B cell (primary cell): ENCODE measurements around the gene IPO13. TPM values are rescaled to one million over a fixed set of nuclear protein-coding genes. Genes with fewer than 3 reads are reported as not detected.

Source experiments
- ATAC-seq: fragments of 200-7000 bp; cut with Tn5 transposase; one replicate; pipeline ENCODE4 v1.10.0; 2021; ENCODE audit warnings: low read depth, mild to moderate bottlenecking, moderate number of reproducible peaks, moderate library complexity
- CTCF ChIA-PET: fragments of 350-600 bp; sonication (Branson Sonifier 250); formaldehyde crosslinking; loops from one replicate; lab custom pipeline; 2021; ENCODE audit warnings: antibody characterized with exemption, inconsistent platforms; lab: Charles Lee
- POLR2A ChIA-PET: fragments of 350-600 bp; sonication (Branson Sonifier 250); formaldehyde crosslinking; loops from one replicate; lab custom pipeline; 2021; ENCODE audit warnings: antibody characterized with exemption; lab: Charles Lee
- DNase-seq: peaks from one replicate; pipeline ENCODE4 v3.0.0; 2013
- H2AFZ ChIP-seq: 2 replicates; pipeline ENCODE4 v1.6.1; 2012; ENCODE audit warnings: mild to moderate bottlenecking, low read depth, low read length; ENCODE audit not compliant: insufficient read depth, poor library complexity, severe bottlenecking
- H3K27ac ChIP-seq, 2 donors: 1 replicate in 1 of 2; 2 replicates in 1 of 2; pipeline ENCODE4 v1.5.1; 2012 to 2013; ENCODE audit warnings: low read length in 2 of 2, mild to moderate bottlenecking in 2 of 2, moderate library complexity in 1 of 2
- H3K27me3 ChIP-seq, 4 experiments: fragments of 200-600 bp in 1 of 4; sonication (generic) in 1 of 4; replicated peaks in 1 of 4; 1 replicate in 2 of 4; 2 replicates in 2 of 4; pipeline versions ENCODE4 v1.6.1 to v1.7.0; 2013 to 2016; ENCODE audit warnings: low read length in 3 of 4, mild to moderate bottlenecking in 2 of 4, mixed read lengths in 1 of 4, moderate library complexity in 1 of 4; ENCODE audit not compliant: insufficient read depth in 4 of 4, control insufficient read depth in 3 of 4; ENCODE audit errors: control extremely low read depth in 1 of 4
- H3K36me3 ChIP-seq, 2 experiments: replicated peaks in 1 of 2; 1 replicate in 1 of 2; 2 replicates in 1 of 2; pipeline versions ENCODE4 v1.6.1 to v1.7.1; 2013; ENCODE audit warnings: low read length in 1 of 2; ENCODE audit not compliant: insufficient read depth in 2 of 2, control insufficient read depth in 1 of 2; ENCODE audit errors: control extremely low read depth in 1 of 2, extremely low read depth in 1 of 2
- H3K4me1 ChIP-seq, 2 donors: fragments of 200-600 bp in 1 of 2; sonication (generic) in 1 of 2; 1 replicate in 1 of 2; 2 replicates in 1 of 2; pipeline versions ENCODE4 v1.5.1 to v1.6.1; 2013 to 2017; ENCODE audit warnings: low read length in 2 of 2; ENCODE audit not compliant: control insufficient read depth in 2 of 2, insufficient read depth in 2 of 2
- H3K4me2 ChIP-seq: replicated peaks from 2 replicates; pipeline ENCODE3; 2012; ENCODE audit warnings: mild to moderate bottlenecking, low read depth, low read length; ENCODE audit not compliant: poor library complexity, severe bottlenecking
- H3K4me3 ChIP-seq, 5 experiments: fragments of 200-600 bp in 1 of 5; sonication (generic) in 1 of 5; 1 replicate in 3 of 5; 2 replicates in 2 of 5; pipeline versions ENCODE4 v1.5.1 to v1.7.0; 2011 to 2016; ENCODE audit warnings: low read length in 4 of 5, mild to moderate bottlenecking in 4 of 5, low read depth in 2 of 5, control low read depth in 1 of 5, moderate library complexity in 1 of 5; ENCODE audit not compliant: insufficient read depth in 1 of 5; ENCODE audit errors: control extremely low read depth in 1 of 5, extremely low read depth in 1 of 5
- H3K79me2 ChIP-seq: fragments of 200-600 bp; sonication (generic); one replicate; pipeline ENCODE4 v1.6.0; 2016; ENCODE audit warnings: low read length; ENCODE audit not compliant: control insufficient read depth, insufficient read depth
- H3K9ac ChIP-seq: fragments of 200-600 bp; sonication (generic); 2 replicates; pipeline ENCODE4 v1.6.1; 2017; ENCODE audit warnings: mild to moderate bottlenecking, low read length, moderate library complexity
- H3K9me3 ChIP-seq, 3 donors: one replicate each; pipeline versions ENCODE4 v1.6.1 to v1.7.1; 2013; ENCODE audit warnings: low read length in 2 of 3; ENCODE audit not compliant: control insufficient read depth in 2 of 3, insufficient read depth in 1 of 3; ENCODE audit errors: control extremely low read depth in 1 of 3
- H4K20me1 ChIP-seq: 2 replicates; pipeline ENCODE4 v1.6.0; 2012; ENCODE audit warnings: mild to moderate bottlenecking, low read length; ENCODE audit not compliant: insufficient read depth, control insufficient read depth, poor library complexity, severe bottlenecking
- H3K27ac Mint-ChIP-seq: one replicate; pipeline ENCODE4 v1.8.0; 2021; ENCODE audit warnings: mixed read lengths
- H3K27me3 Mint-ChIP-seq: one replicate; pipeline ENCODE4 v1.8.0; 2021; ENCODE audit warnings: mixed read lengths
- H3K4me1 Mint-ChIP-seq: one replicate; pipeline ENCODE4 v1.8.0; 2021; ENCODE audit warnings: mixed read lengths
- H3K4me3 Mint-ChIP-seq: one replicate; pipeline ENCODE4 v1.8.0; 2021; ENCODE audit warnings: mixed read lengths
- H3K9me3 Mint-ChIP-seq: one replicate; pipeline ENCODE4 v1.8.0; 2022; ENCODE audit warnings: mixed read lengths; ENCODE audit not compliant: insufficient read depth
- EZH2 ChIP-seq: IDR thresholded peaks from 2 replicates; pipeline ENCODE4 v1.6.1; 2012; ENCODE audit warnings: borderline replicate concordance, low read depth, mild to moderate bottlenecking, moderate library complexity, low read length; ENCODE audit not compliant: insufficient read depth, poor library complexity, severe bottlenecking
- WGBS: methylation state at CpG from one replicate; pipeline ENCODE4 v1.1.5; 2013; ENCODE audit warnings: missing lambda C conversion rate; ENCODE audit not compliant: insufficient coverage; 5-methylcytosine and 5-hydroxymethylcytosine counted together
- intact Hi-C: fragments of 100-400 bp; cut with micrococcal nuclease; formaldehyde crosslinking; loops from one replicate; pipeline ENCODE4 v1.10.0; 2022
- polyA plus RNA-seq: library from polyadenylated mRNA; depleted of rRNA; stranded (reverse); fragments of >200 nt; gene quantifications from 2 replicates; pipeline ENCODE4 v1.2.3, GENCODE V29; 2012
- total RNA-seq, 2 donors: library from RNA; stranded (reverse); fragments of 120-200 nt in 1 of 2; gene quantifications; 1 replicate in 1 of 2; 2 replicates in 1 of 2; pipeline versions ENCODE4 v1.2.3 to v1.2.4, GENCODE V29; 2013 to 2022
- TF ChIP-seq, protein P1 (sequence below): fragments of 200-600 bp; IDR thresholded peaks from one replicate; pipeline ENCODE4 v1.8.0; 2022; ENCODE audit warnings: antibody characterized with exemption, mild to moderate bottlenecking

The IPO13 gene
- total and polyA plus RNA-seq, 2 donors (not counting 1 experiment from before 2014, with no cell fraction given): 18.7 to 19.7 TPM

DNA sequence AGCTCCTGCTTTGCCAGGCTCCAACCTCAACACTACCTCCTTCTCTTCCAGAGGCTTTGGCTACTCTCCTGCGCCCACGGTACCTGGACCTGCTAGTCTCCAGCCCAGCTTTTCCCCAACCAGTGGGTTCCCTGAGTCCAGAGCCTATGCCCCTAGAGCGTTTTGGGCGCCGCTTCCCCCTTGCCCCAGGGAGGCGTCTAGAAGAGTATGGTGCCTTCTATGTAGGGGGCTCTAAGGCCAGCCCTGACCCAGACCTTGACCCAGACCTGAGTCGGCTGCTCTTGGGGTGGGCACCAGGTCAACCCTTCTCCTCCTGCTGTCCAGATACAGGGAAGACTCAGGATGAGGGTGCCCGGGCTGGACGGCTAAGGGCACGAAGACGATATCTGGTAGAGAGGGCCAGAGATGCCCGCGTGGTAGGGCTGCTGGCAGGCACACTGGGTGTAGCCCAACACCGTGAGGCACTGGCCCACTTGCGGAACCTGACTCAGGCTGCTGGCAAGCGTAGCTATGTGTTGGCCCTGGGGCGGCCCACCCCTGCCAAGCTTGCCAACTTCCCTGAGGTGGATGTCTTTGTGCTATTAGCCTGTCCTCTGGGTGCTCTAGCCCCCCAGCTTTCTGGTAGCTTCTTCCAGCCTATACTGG lies 24.7 kb downstream of the IPO13 start:
- ChIA-PET POLR2A (no interaction called here), CTCF (no interaction called here)
- Histone ChIP-seq H2AFZ (no peak overlapping the region), H3K27me3 (no peaks in the 10 kb centered on the region), H3K27ac (no peak overlapping the region), H3K4me3 (no peak overlapping the region), H3K4me1 (peaks cover 27 to 42% of the 10 kb centered on the region in 2 donors), H3K4me2 (peak overlapping the region; percentile 96), H4K20me1 (peaks cover 25% of the 10 kb centered on the region), H3K9ac (no peak overlapping the region), H3K36me3 (peaks cover 0 to 15% of the 10 kb centered on the region in 2 experiments), H3K79me2 (peaks cover 38% of the 10 kb centered on the region), H3K9me3 (no peaks in the 10 kb centered on the region)
- Mint-ChIP-seq H3K27me3 (no peaks in the 10 kb centered on the region), H3K27ac (no peak overlapping the region), H3K4me1 (peaks cover 49% of the 10 kb centered on the region), H3K4me3 (peak overlapping the region; percentile 95), H3K9me3 (no peaks in the 10 kb centered on the region)
- ATAC-seq (no peak), DNase-seq (no peak)
- intact Hi-C loops: loop anchor here (10.0 kb wide), 2 partner anchors 267 to 1517 kb away; partner anchors contain the start of genes PPCS, ST3GAL3 and ZMYND12
- TF ChIP-seq EZH2: no peak
- TF ChIP-seq, protein P1, sequence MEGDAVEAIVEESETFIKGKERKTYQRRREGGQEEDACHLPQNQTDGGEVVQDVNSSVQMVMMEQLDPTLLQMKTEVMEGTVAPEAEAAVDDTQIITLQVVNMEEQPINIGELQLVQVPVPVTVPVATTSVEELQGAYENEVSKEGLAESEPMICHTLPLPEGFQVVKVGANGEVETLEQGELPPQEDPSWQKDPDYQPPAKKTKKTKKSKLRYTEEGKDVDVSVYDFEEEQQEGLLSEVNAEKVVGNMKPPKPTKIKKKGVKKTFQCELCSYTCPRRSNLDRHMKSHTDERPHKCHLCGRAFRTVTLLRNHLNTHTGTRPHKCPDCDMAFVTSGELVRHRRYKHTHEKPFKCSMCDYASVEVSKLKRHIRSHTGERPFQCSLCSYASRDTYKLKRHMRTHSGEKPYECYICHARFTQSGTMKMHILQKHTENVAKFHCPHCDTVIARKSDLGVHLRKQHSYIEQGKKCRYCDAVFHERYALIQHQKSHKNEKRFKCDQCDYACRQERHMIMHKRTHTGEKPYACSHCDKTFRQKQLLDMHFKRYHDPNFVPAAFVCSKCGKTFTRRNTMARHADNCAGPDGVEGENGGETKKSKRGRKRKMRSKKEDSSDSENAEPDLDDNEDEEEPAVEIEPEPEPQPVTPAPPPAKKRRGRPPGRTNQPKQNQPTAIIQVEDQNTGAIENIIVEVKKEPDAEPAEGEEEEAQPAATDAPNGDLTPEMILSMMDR: no peak
- WGBS: 97% methylated on average over 16 of the region's 17 CpGs

DNA sequence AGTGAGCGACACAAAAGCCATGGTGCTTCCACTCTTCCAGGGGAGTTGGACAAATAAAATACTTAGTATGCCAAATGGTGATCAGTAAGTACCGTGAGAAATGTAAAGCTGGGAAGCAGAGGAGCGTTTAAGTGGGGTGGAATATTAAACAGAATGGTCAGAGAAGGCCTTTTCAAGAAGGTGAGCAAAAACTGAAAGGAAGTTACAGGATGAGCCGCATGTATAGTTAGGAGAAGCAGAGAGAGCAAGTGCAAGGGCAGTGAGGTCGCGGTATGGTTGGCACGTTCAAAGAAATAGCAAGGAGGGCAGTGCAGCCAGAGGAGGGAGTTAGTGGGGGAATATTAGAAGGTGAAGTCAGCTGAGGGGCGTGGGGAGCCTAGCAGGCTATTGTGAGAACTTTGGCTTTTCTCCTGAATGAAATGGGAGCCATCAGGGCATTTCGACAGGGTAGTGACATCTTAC lies 27.3 kb downstream of the IPO13 start:
- peak overlapping the region; percentile 95 for H3K4me2 ChIP-seq
- POLR2A ChIA-PET: interaction anchor here (1.6 to 1.8 kb wide), 2 partner anchors 18 to 27 kb away, joined by 5 read pairs; partner anchors contain the start of gene IPO13
- peak overlapping the region; percentile 89 to 96 for H3K27ac ChIP-seq
- ATAC-seq: no peak
- CTCF ChIA-PET: interaction anchor here (0.7 kb wide), 1 partner anchor 28 kb away, joined by 3 read pairs; no protein-coding TSS in a partner anchor
- 34% methylated on average over 8 of the region's 9 CpGs for WGBS
- Mint-ChIP-seq H3K27me3 (no peaks in the 10 kb centered on the region), H3K4me3 (peak overlapping the region; percentile 97), H3K4me1 (peaks cover 72% of the 10 kb centered on the region), H3K27ac (peak overlapping the region; percentile 97), H3K9me3 (no peaks in the 10 kb centered on the region)
- H3K36me3 ChIP-seq: peaks cover 0 to 33% of the 10 kb centered on the region in 2 experiments
- peak overlapping the region; percentile 41 to 97 (median 89) for H3K4me3 ChIP-seq
- peaks cover 39% of the 10 kb centered on the region for H3K79me2 ChIP-seq
- H2AFZ ChIP-seq: peak overlapping the region; percentile 91
- H4K20me1 ChIP-seq: peaks cover 48% of the 10 kb centered on the region
- DNase-seq: no peak
- no peaks in the 10 kb centered on the region for H3K27me3 ChIP-seq
- peaks cover 34 to 64% of the 10 kb centered on the region in 2 donors for H3K4me1 ChIP-seq
- intact Hi-C loops: loop anchor here (1.0 to 10.0 kb wide), 4 partner anchors 17 to 1519 kb away; partner anchors contain the start of genes CCDC24, IPO13, PPCS and ST3GAL3
- TF ChIP-seq, protein P1: no peak
- no peak for TF ChIP-seq EZH2
- H3K9me3 ChIP-seq: no peaks in the 10 kb centered on the region
- peak overlapping the region; percentile 91 for H3K9ac ChIP-seq
